Hepatocyte (in vitro differentiated cells): Measurements from ENCODE around the gene HERC4. TPM values are rescaled to one million over a fixed set of nuclear protein-coding genes. Genes with fewer than 3 reads are reported as not detected.

Experiments
- DNase-seq: peaks from one replicate; pipeline ENCODE4 v3.0.0-alpha.2; 2016; ENCODE audit warnings: low spot score
- H2AFZ ChIP-seq: fragments of 200-600 bp; sonication (generic); 2 replicates; pipeline ENCODE4 v1.6.0; 2016; ENCODE audit warnings: antibody characterized with exemption, mild to moderate bottlenecking
- H3K27ac ChIP-seq: fragments of 200-600 bp; sonication (generic); 2 replicates; pipeline ENCODE4 v1.5.1; 2016; ENCODE audit warnings: mild to moderate bottlenecking
- H3K27me3 ChIP-seq: fragments of 200-600 bp; sonication (generic); 2 replicates; pipeline ENCODE4 v1.6.1; 2016
- H3K36me3 ChIP-seq: fragments of 200-600 bp; sonication (generic); replicated peaks from 2 replicates; pipeline ENCODE4 v1.5.1; 2016; ENCODE audit warnings: low read depth; ENCODE audit not compliant: insufficient read depth
- H3K4me1 ChIP-seq: fragments of 200-600 bp; sonication (generic); 2 replicates; pipeline ENCODE4 v1.5.1; 2016; ENCODE audit warnings: mild to moderate bottlenecking, moderate library complexity; ENCODE audit not compliant: insufficient read depth
- H3K4me2 ChIP-seq: fragments of 200-600 bp; sonication (generic); 2 replicates; pipeline ENCODE4 v1.6.0; 2016
- H3K4me3 ChIP-seq: fragments of 200-600 bp; sonication (generic); 2 replicates; pipeline ENCODE4 v1.5.1; 2016; ENCODE audit warnings: mild to moderate bottlenecking
- H3K79me2 ChIP-seq: fragments of 200-600 bp; sonication (generic); 2 replicates; pipeline ENCODE4 v1.6.0; 2017; ENCODE audit warnings: mild to moderate bottlenecking
- H3K9me2 ChIP-seq: fragments of 200-600 bp; sonication (generic); replicated peaks from 2 replicates; pipeline ENCODE4 v1.6.0; 2017; ENCODE audit warnings: mild to moderate bottlenecking; ENCODE audit not compliant: insufficient read depth
- H3K9me3 ChIP-seq: fragments of 200-600 bp; sonication (generic); 2 replicates; pipeline ENCODE4 v1.5.1; 2016; ENCODE audit warnings: low read depth, mild to moderate bottlenecking
- H4K20me1 ChIP-seq: fragments of 200-600 bp; sonication (generic); 2 replicates; pipeline ENCODE4 v1.6.0; 2016; ENCODE audit warnings: mild to moderate bottlenecking; ENCODE audit not compliant: insufficient read depth, poor library complexity, severe bottlenecking
- EZH2 ChIP-seq: fragments of 200-600 bp; sonication (generic); IDR thresholded peaks from 2 replicates; pipeline ENCODE4 v1.6.1; 2016; ENCODE audit warnings: antibody characterized with exemption, mild to moderate bottlenecking, borderline replicate concordance
- EZH2phosphoT487 ChIP-seq: fragments of 200-600 bp; sonication (generic); IDR thresholded peaks from one replicate; pipeline ENCODE4 v1.6.1; 2018; ENCODE audit warnings: antibody characterized with exemption, mild to moderate bottlenecking, low read depth, moderate library complexity; ENCODE audit not compliant: unreplicated experiment, severe bottlenecking
- WGBS: methylation state at CpG from one replicate; pipeline ENCODE4 v1.1.6; 2016; ENCODE audit warnings: low lambda C conversion rate; ENCODE audit errors: missing lambda C conversion rate; 5-methylcytosine and 5-hydroxymethylcytosine counted together
- polyA plus RNA-seq: library from polyadenylated mRNA; unstranded; fragments of >200 nt; fragmentation: Nextera tagmentation; extraction: Ambion mirVana; gene quantifications from 2 replicates; pipeline ENCODE4 v1.2.1, GENCODE V29; 2016
- total RNA-seq: library from RNA; depleted of rRNA; stranded (reverse); fragments of >200 nt; gene quantifications from 2 replicates; pipeline ENCODE4 v1.2.3, GENCODE V29; 2014
- TF ChIP-seq, protein P1 (sequence below): fragments of 200-600 bp; sonication (generic); IDR thresholded peaks from 2 replicates; pipeline ENCODE4 v1.5.1; 2016; ENCODE audit warnings: antibody characterized with exemption, mild to moderate bottlenecking; ENCODE audit not compliant: poor library complexity

Gene HERC4
- total and polyA plus RNA-seq, 2 experiments from 2014 or later, result 23.3 to 54.0 TPM

DNA sequence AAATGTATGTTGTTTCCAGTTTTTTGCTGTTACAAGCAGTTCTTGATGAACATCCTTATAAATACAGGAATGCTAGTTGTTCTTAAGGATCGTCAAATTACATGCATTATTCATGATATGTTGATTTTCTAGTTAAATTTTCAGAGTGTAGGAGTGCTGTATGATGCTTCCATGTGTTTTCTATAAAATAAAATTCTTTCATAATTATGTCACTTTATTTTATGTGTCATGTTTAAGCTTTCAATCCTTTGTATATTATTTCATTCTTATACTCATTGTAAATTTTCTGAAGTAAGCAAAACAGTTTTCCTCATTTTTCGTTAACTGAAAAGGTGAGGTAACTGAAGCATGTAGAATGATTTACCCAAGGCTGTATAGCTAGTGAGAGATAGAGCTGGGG lies 17.4 kb upstream of the HERC4 start:
- H2AFZ ChIP-seq, result no peak overlapping the region
- no peak overlapping the region for H3K27ac ChIP-seq
- TF ChIP-seq EZH2phosphoT487, result no peak
- TF ChIP-seq, protein P1, sequence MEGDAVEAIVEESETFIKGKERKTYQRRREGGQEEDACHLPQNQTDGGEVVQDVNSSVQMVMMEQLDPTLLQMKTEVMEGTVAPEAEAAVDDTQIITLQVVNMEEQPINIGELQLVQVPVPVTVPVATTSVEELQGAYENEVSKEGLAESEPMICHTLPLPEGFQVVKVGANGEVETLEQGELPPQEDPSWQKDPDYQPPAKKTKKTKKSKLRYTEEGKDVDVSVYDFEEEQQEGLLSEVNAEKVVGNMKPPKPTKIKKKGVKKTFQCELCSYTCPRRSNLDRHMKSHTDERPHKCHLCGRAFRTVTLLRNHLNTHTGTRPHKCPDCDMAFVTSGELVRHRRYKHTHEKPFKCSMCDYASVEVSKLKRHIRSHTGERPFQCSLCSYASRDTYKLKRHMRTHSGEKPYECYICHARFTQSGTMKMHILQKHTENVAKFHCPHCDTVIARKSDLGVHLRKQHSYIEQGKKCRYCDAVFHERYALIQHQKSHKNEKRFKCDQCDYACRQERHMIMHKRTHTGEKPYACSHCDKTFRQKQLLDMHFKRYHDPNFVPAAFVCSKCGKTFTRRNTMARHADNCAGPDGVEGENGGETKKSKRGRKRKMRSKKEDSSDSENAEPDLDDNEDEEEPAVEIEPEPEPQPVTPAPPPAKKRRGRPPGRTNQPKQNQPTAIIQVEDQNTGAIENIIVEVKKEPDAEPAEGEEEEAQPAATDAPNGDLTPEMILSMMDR, result no peak
- TF ChIP-seq EZH2, result no peak
- no peaks in the 10 kb centered on the region for H4K20me1 ChIP-seq
- H3K9me3 ChIP-seq, result no peaks in the 10 kb centered on the region
- DNase-seq, result no peak
- H3K27me3 ChIP-seq, result no peaks in the 10 kb centered on the region
- no peaks in the 10 kb centered on the region for H3K79me2 ChIP-seq
- H3K9me2 ChIP-seq, result no peaks in the 10 kb centered on the region
- no peak overlapping the region for H3K4me3 ChIP-seq
- WGBS, result 92% methylated on average over 2 of the region's 2 CpGs
- H3K36me3 ChIP-seq, result no peaks in the 10 kb centered on the region
- H3K4me1 ChIP-seq, result no peaks in the 10 kb centered on the region
- H3K4me2 ChIP-seq, result no peak overlapping the region

DNA sequence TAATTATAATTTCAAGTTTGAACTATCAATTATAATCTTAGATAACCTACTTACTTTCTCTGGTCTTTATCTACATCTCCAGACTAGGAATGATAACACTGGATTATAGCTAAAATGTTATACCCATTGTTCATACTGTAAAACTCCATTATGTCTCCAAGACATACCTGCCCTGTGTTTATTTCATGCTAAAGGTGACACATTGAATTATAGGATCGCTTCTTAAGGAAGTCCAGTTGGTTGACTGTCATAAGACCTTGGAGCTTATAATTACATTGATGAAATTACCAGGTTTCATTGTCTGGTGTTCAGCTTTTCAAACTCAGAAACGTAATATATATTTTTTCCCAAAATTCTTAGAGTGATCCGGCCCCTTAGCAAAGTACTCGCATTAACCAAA lies 15.5 kb upstream of the HERC4 start:
- Histone ChIP-seq H3K4me3 (no peak overlapping the region), H3K4me2 (no peak overlapping the region), H3K79me2 (no peaks in the 10 kb centered on the region), H3K4me1 (no peaks in the 10 kb centered on the region), H4K20me1 (no peaks in the 10 kb centered on the region), H3K9me3 (no peaks in the 10 kb centered on the region), H3K27ac (no peak overlapping the region), H3K27me3 (no peaks in the 10 kb centered on the region), H3K36me3 (no peaks in the 10 kb centered on the region), H3K9me2 (no peaks in the 10 kb centered on the region), H2AFZ (no peak overlapping the region)
- 94% methylated on average over 4 of the region's 4 CpGs for WGBS
- no peak for TF ChIP-seq EZH2
- no peak for TF ChIP-seq EZH2phosphoT487
- TF ChIP-seq, protein P1, result no peak
- DNase-seq, result no peak

DNA sequence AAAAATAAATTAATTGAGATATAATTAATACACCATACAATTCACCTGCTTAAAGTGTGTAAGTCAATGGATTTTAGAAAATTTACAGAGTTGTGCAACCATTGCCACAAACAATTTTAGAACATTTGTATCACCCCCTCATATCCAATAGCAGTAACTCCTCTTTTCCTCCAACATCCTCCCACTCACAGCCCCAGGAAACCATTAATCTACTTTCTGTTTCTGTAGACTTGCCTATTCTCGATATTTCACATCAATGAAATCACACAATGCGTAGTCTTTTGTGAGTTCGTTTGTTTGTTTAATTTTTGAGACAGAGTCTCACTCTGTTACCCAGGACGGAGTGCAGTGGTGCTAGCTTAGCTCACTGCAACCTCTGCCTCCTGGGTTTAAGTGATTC lies 13.7 kb upstream of the HERC4 start:
- Histone ChIP-seq H4K20me1 (no peaks in the 10 kb centered on the region), H3K4me3 (no peak overlapping the region), H2AFZ (no peak overlapping the region), H3K36me3 (no peaks in the 10 kb centered on the region), H3K4me2 (no peak overlapping the region), H3K27me3 (no peaks in the 10 kb centered on the region), H3K4me1 (no peaks in the 10 kb centered on the region), H3K9me3 (no peaks in the 10 kb centered on the region), H3K27ac (no peak overlapping the region), H3K9me2 (no peaks in the 10 kb centered on the region), H3K79me2 (no peaks in the 10 kb centered on the region)
- DNase-seq, result no peak
- TF ChIP-seq, protein P1, result no peak
- TF ChIP-seq EZH2phosphoT487 (no peak), EZH2 (no peak)
- WGBS, result 90% methylated on average over 4 of the region's 4 CpGs
